Measurements from ENCODE around the gene VSIG10L.

GRCh38 chr19:51345076-51345620 is 3.2 kb upstream of the VSIG10L start:
- TF ChIP-seq, protein P1, sequence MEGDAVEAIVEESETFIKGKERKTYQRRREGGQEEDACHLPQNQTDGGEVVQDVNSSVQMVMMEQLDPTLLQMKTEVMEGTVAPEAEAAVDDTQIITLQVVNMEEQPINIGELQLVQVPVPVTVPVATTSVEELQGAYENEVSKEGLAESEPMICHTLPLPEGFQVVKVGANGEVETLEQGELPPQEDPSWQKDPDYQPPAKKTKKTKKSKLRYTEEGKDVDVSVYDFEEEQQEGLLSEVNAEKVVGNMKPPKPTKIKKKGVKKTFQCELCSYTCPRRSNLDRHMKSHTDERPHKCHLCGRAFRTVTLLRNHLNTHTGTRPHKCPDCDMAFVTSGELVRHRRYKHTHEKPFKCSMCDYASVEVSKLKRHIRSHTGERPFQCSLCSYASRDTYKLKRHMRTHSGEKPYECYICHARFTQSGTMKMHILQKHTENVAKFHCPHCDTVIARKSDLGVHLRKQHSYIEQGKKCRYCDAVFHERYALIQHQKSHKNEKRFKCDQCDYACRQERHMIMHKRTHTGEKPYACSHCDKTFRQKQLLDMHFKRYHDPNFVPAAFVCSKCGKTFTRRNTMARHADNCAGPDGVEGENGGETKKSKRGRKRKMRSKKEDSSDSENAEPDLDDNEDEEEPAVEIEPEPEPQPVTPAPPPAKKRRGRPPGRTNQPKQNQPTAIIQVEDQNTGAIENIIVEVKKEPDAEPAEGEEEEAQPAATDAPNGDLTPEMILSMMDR (conservative IDR thresholded peaks at IDR 0.05; ENCODE audit: low read depth, low read length) = no peak
- no peak for TF ChIP-seq EZH2 (IDR thresholded peaks at IDR 0.05; ENCODE audit: low read length, unreplicated experiment)
